ENCODE data around the gene MFAP5.

The MFAP5 gene

GRCh38 chr12:8605057-8605456 is 57.6 kb downstream of the MFAP5 start:
- CTCF ChIA-PET, result no interaction called here
- DNase-seq (ENCODE audit: extremely low spot score), result no peak
- POLR2A ChIA-PET, result no interaction called here
- TF ChIP-seq SP1 (IDR thresholded peaks at IDR 0.05) (no peak), ZNF384 (IDR thresholded peaks at IDR 0.05) (no peak), TARDBP (IDR thresholded peaks at IDR 0.05) (no peak), FOXM1 (IDR thresholded peaks at IDR 0.05; ENCODE audit: borderline replicate concordance) (no peak), SUZ12 (IDR thresholded peaks at IDR 0.05) (no peak), CTBP1 (IDR thresholded peaks at IDR 0.05; ENCODE audit: borderline replicate concordance) (no peak), ARNT (IDR thresholded peaks at IDR 0.05) (no peak), ELF4 (IDR thresholded peaks at IDR 0.05) (no peak), FOXA1 (IDR thresholded peaks at IDR 0.05) (no peak), L3MBTL2 (conservative IDR thresholded peaks at IDR 0.05) (no peak)

- TF ChIP-seq FOXM1 (IDR thresholded peaks at IDR 0.05; ENCODE audit: borderline replicate concordance) (no peak), HDGF (IDR thresholded peaks at IDR 0.05; ENCODE audit: borderline replicate concordance) (no peak), L3MBTL2 (conservative IDR thresholded peaks at IDR 0.05) (no peak), BHLHE40 (IDR thresholded peaks at IDR 0.05; ENCODE audit: borderline replicate concordance) (no peak), ARNT (IDR thresholded peaks at IDR 0.05) (no peak), PKNOX1 (IDR thresholded peaks at IDR 0.05) (no peak), CTBP1 (IDR thresholded peaks at IDR 0.05; ENCODE audit: borderline replicate concordance) (no peak), SUZ12 (IDR thresholded peaks at IDR 0.05) (no peak), LEF1 (IDR thresholded peaks at IDR 0.05; ENCODE audit: borderline replicate concordance) (no peak), SP1 (IDR thresholded peaks at IDR 0.05) (no peak), NFRKB (IDR thresholded peaks at IDR 0.05) (no peak), TARDBP (IDR thresholded peaks at IDR 0.05) (no peak), FOXA1 (IDR thresholded peaks at IDR 0.05) (no peak), ELF4 (IDR thresholded peaks at IDR 0.05) (no peak), ZNF384 (IDR thresholded peaks at IDR 0.05) (no peak), FOXK2 (IDR thresholded peaks at IDR 0.05) (no peak)
- POLR2A ChIA-PET, result no interaction called here
- peak; percentile 16 for DNase-seq (ENCODE audit: extremely low spot score)
- CTCF ChIA-PET, result no interaction called here
Observed at GRCh38 chr12:8603856-8604255, 58.8 kb downstream of the MFAP5 start.

GRCh38 chr12:8603286-8603685 is 59.3 kb downstream of the MFAP5 start:
- ChIA-PET CTCF (no interaction called here), POLR2A (no interaction called here)
- no peak for DNase-seq (ENCODE audit: extremely low spot score)

GRCh38 chr12:8596561-8596960 is 66.1 kb downstream of the MFAP5 start:
- CTCF ChIA-PET, result no interaction called here
- no peak for TF ChIP-seq FOXM1 (IDR thresholded peaks at IDR 0.05; ENCODE audit: borderline replicate concordance)
- TF ChIP-seq TARDBP (IDR thresholded peaks at IDR 0.05), result no peak
- no peak for TF ChIP-seq BHLHE40 (IDR thresholded peaks at IDR 0.05; ENCODE audit: borderline replicate concordance)
- TF ChIP-seq ARNT (IDR thresholded peaks at IDR 0.05), result no peak
- no peak for TF ChIP-seq HDGF (IDR thresholded peaks at IDR 0.05; ENCODE audit: borderline replicate concordance)
- TF ChIP-seq PKNOX1 (IDR thresholded peaks at IDR 0.05), result no peak
- no peak for TF ChIP-seq SUZ12 (IDR thresholded peaks at IDR 0.05)
- TF ChIP-seq ZNF384 (IDR thresholded peaks at IDR 0.05), result no peak
- TF ChIP-seq LEF1 (IDR thresholded peaks at IDR 0.05; ENCODE audit: borderline replicate concordance), result no peak
- no peak for TF ChIP-seq CTBP1 (IDR thresholded peaks at IDR 0.05; ENCODE audit: borderline replicate concordance)
- TF ChIP-seq FOXK2 (IDR thresholded peaks at IDR 0.05), result no peak
- TF ChIP-seq SP1 (IDR thresholded peaks at IDR 0.05), result no peak
- no peak for TF ChIP-seq FOXA1 (IDR thresholded peaks at IDR 0.05)
- no peak for TF ChIP-seq ELF4 (IDR thresholded peaks at IDR 0.05)
- no peak for TF ChIP-seq L3MBTL2 (conservative IDR thresholded peaks at IDR 0.05)
- TF ChIP-seq NFRKB (IDR thresholded peaks at IDR 0.05), result no peak
- no peak for DNase-seq (ENCODE audit: extremely low spot score)
- POLR2A ChIA-PET, result no interaction called here

More at GRCh38 chr12:8603286-8603685, 59.3 kb downstream of the MFAP5 start:
- TF ChIP-seq FOXM1 (IDR thresholded peaks at IDR 0.05; ENCODE audit: borderline replicate concordance) (no peak), ZNF384 (IDR thresholded peaks at IDR 0.05) (no peak), CTBP1 (IDR thresholded peaks at IDR 0.05; ENCODE audit: borderline replicate concordance) (no peak), SP1 (IDR thresholded peaks at IDR 0.05) (no peak), PKNOX1 (IDR thresholded peaks at IDR 0.05) (no peak), FOXK2 (IDR thresholded peaks at IDR 0.05) (no peak), NFRKB (IDR thresholded peaks at IDR 0.05) (no peak), FOXA1 (IDR thresholded peaks at IDR 0.05) (no peak), TARDBP (IDR thresholded peaks at IDR 0.05) (no peak), SUZ12 (IDR thresholded peaks at IDR 0.05) (no peak), BHLHE40 (IDR thresholded peaks at IDR 0.05; ENCODE audit: borderline replicate concordance) (no peak), HDGF (IDR thresholded peaks at IDR 0.05; ENCODE audit: borderline replicate concordance) (no peak), ARNT (IDR thresholded peaks at IDR 0.05) (no peak), ELF4 (IDR thresholded peaks at IDR 0.05) (no peak), L3MBTL2 (conservative IDR thresholded peaks at IDR 0.05) (no peak), LEF1 (IDR thresholded peaks at IDR 0.05; ENCODE audit: borderline replicate concordance) (no peak)

Data from HEK293T (cell line).